GM19452 (cell line): ENCODE measurements around the gene ST6GALNAC2.
"Not testable (repeated sequence)": the region's sequence is repeated elsewhere in the genome, so short reads cannot be mapped to it uniquely, and the experiment has no call there.

Source experiments
- ATAC-seq: cut with Tn5 transposase; IDR thresholded peaks from one replicate; pipeline ENCODE4 v1.9.1; 2021; ENCODE audit not compliant: unreplicated experiment

Gene ST6GALNAC2

DNA sequence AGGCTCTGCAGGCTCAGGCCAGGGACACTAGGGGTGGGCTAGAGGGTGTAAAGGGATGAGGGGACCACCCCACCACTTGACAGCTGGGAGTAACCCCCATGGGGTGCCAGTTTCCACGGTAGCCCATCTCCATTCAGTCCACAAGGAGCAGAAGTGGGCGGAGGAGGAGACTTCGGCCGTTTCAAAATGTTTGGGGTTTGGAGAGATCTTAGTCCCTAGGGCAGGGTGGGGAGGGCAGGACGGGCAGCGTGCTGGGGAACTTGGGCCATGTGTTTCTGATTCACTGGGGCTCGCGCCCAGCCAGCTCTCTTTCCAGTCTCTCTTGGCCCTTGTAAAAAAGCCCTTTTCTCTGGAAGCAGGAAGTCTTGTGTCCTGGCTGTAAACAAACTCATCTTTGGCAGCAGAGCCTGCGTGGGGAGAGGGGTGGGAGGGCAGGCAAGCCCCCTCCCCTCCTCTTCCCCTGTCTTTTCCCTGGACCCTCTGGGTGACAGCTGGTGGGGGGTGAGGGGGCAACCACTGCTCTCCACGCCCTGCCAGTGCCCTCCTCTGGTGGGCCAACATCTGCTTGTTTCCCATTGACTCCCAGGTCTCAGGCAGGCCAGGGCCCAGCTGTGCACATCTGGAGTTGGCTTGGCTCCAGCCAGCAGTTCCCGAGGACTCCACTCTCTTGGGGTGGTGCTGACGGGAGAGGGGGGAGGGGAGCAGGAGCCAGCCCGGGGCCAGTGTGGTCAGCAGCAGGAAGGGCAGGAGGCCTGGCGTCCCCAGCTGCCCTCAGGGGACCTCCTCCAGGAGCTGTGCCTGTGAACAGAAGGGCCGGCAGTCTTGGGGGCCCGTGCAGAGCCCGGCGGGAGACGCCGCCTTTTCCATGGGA lies 56.2 kb downstream of the ST6GALNAC2 start:
- ATAC-seq, result no peak

- ATAC-seq, result no peak
Measured at GRCh38 chr17:76528528-76529223, 57.0 kb downstream of the ST6GALNAC2 start.

DNA sequence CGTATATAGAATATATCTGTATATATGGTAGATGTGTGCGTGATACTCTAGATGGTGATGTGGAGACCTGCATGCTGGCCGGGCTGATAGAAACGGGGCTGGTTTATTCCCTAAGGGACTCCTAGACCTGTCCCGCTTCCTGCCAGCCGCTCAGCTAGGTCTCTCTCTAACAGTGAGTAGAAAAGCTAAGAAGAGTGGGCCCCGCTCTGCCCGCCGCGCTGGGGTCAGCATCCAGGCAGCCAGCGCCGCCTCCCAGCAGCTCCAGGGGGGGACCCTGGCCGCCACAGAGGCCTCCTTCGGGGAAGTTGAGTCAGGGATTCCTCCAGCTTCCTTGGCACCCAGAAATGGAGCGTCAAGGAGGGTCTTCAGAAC lies 57.5 kb downstream of the ST6GALNAC2 start:
- no peak for ATAC-seq

DNA sequence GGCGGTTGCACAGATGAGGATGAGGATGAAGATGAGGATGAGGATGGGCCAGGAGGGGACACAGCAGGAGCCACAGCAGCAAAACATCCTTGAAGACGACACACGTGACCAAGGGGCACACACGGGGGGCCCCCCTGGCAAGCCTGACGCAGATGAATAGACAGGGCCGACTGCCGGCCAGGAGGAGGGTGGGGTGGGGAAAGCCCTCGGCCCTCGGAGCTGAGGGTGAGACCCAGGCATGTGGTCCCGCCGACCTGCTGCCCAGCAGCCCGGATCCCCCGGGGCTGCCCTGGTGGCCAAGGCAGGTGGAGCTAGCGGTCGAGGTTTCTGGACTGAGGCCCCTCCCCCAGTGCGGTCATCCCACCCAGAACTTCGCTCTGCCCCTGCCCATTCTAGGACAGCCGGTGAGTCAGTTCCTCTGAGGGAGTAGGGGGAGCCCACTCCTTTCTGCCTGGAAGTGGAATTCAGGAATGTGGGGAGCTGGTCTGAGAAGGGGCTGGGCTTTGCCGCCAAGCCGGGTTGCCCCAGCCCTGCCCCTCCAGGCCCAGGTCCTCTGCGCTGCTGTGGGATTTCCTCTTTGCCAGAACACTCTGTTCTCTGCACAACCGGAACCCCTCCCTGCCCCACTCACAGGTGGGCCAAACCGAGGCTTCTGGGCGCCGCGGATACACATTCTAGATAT lies 58.1 kb downstream of the ST6GALNAC2 start:
- no peak for ATAC-seq

DNA sequence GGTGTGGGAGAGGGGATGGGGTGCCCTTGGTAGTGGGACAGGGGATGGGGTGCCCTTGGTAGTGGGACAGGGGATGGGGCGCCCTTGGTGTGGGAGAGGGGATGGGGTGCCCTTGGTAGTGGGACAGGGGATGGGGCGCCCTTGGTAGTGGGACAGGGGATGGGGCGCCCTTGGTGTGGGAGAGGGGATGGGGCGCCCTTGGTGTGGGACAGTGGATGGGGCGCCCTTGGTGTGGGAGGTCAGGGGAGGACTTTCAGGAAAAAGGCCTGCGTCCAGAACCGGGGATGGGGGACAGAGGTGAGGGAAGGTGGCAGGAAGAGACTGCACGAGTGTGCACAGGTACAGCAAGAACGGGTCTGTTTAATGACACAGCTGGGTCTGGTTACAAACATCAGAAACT lies 58.6 kb downstream of the ST6GALNAC2 start:
- not testable (repeated sequence) for ATAC-seq

GRCh38 chr17:76525513-76525833 lies 60.2 kb downstream of the ST6GALNAC2 start:
- not testable (repeated sequence) for ATAC-seq

- ATAC-seq, result no peak
Measured at GRCh38 chr17:76524598-76525512, 60.8 kb downstream of the ST6GALNAC2 start.

DNA sequence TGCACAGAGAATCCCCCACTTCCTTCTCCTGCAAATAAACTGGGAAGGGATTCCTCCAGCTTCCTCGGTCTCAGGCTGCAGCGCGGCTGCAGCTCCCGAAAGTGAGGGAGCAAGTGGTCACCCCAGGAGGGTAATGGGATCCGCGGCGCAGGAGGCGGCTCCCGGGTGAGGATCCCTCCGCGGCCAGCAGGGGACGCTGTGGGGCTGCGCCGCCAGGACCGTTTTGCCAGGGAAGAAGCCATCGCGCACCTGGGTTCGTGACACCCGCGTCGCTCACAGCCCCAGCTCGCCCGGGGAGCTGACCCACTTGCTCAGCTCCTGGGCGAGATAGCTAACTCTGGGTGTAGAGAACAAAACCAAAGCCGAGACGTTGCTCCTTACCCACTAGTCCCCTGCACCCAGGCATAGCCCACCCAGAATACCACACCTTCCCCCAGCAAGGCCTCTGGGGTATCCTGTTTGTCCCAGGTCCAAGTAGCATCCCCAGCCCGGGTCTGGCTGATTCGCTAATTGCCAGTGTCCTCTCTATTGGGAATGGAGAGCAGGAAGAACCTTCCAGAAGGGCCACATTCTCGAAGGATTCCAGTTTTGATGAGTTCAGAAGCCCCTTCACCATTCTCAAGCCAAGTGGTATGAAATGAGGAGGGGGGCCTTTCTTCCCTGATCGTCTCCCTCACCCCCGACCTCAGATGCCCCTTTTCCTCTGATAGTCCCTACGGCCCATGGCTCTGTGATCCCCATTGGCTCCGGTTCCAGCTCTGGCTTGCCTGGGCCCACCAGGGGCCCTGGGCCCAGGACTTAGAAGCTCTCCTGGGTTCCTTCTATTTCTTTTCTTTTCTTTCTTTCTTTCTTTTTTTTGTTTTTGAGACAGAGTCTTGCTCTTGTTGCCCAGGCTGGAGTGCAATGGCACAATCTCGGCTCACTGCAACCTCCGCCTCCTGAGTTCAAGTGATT lies 62.3 kb downstream of the ST6GALNAC2 start:
- no peak for ATAC-seq

GRCh38 chr17:76521683-76522082 lies 64.0 kb downstream of the ST6GALNAC2 start:
- ATAC-seq, result not testable (repeated sequence)

DNA sequence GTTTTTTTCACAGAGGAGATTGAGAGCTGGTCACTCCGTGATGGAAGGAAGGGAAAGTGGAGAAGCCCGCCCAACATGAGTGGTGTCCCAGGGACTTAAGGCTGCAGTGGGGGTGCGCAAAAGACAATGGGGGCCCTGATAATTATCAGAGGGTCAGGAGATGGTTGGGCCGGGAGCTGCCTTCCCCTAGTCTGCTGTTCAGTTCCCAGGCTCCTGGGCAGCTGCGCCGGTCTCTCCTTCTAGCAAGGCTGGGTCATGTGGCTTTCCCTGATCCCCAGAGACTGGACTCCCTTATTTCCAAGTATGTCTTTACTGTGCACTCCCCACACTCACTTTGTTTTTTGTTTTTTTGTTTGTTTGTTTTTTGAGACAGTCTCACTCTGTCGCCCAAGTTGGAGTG lies 64.4 kb downstream of the ST6GALNAC2 start:
- ATAC-seq, result no peak

DNA sequence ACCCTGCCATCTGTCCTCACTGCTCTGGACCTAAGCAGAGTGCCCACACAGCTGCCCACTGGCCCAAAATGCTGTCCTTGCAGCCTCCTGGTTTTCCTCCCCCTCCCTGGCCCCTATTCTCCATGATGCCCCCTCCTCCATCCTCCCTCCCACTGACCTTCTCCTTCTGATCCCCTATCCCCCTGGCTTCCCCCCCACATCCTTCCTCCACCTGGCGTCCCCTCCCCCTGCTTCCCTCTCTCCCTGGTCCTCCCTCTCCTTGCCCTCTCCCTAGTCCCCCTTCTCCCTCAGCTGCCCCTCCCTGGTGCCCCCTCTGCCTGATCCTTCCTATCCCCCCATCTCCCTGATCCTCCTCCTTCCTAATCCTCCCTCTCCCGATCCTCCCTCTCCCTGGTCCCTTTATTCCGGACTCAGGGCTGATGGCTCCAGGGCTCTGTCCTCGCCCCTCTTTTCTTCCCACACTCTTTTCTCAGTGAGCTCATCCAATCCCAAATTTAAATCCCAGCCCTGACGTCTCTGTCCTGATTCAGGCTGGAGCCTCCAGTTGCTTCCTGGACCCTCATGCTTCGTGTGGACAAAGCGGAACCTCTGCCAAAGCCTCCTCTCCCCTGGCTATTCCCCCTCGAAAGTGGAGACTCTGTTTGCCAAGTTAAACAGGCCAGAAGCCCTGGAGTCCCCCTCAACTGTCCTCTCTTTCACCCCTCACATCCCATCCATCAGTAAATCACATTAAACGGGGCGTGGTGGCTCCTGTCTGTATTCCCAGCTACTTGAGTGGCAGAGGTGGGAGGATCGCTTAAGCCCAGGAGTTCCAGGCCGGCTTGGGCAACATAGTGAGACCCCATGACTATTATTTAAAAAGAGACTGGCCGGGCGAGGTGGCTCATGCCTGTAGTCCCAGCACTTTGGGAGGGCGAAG lies 66.4 kb downstream of the ST6GALNAC2 start:
- ATAC-seq, result no peak

DNA sequence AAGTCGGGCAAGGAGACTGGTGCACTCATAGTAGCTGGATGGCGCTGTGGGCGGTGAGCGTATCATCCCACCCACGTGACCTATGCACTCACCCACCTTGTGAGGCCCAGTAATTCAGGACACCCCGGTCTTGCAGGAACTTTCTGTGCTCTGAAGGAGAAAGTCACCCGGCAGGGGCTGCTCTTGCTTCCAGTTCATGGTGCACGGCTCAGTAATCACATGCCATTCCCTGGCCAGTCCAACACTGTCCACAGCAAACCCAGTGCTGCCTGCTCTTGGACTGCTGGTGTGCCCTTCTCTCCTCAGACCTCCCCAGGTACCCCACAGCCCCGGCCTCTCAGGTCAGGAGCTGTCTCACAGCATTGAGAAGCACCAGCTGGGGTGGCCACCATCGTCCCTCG lies 68.0 kb downstream of the ST6GALNAC2 start:
- no peak for ATAC-seq
